GM19452 (cell line): ENCODE measurements around the gene NLE1.
"Not testable (repeated sequence)": the region's sequence is repeated elsewhere in the genome, so short reads cannot be mapped to it uniquely, and the experiment has no call there.

Source experiments
- ATAC-seq: cut with Tn5 transposase; IDR thresholded peaks from one replicate; pipeline ENCODE4 v1.9.1; 2021; ENCODE audit not compliant: unreplicated experiment

NLE1 gene

DNA sequence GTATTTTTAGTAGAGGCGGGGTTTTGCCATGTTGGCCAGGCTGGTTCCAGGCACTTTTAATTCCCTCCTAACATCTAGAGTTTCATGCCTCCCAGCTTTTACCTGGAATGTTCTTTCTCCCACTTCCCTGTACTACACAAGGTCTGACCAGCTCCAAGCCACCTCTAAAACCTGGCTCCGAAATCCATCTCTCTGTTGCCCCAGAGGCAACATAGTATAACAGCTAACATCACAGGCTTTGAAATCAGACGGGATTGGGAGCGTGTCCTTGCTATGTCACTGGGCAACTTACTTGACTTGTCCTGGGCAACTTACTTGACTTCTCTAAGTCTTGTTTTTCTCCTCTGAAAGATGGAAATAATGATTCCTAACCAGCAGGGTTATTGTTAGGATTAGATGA lies 20.7 kb upstream of the NLE1 start:
- ATAC-seq: no peak

DNA sequence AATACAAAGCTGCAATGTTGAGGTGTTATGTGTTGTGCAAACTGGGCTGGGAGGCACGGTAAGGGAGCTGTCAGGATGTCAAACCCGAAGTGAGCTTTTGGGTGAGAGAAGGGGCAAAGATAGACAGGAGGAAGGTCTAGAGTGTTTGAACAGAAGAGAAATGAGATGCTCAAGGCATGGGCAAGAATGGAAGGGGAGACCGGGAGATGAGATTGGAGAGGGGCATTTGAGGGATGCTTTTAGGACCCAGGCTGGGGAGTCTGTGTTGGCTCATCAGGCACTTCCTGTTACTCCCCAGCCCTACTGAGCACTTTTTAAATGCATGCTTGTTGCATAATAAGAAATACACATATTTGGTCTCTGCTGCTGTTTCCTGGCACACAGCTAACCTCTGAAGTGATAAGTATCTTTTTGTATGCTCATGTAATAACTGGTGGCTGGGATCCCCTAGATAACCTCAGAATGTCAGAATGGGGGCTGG lies 19.2 kb upstream of the NLE1 start:
- ATAC-seq: no peak

DNA sequence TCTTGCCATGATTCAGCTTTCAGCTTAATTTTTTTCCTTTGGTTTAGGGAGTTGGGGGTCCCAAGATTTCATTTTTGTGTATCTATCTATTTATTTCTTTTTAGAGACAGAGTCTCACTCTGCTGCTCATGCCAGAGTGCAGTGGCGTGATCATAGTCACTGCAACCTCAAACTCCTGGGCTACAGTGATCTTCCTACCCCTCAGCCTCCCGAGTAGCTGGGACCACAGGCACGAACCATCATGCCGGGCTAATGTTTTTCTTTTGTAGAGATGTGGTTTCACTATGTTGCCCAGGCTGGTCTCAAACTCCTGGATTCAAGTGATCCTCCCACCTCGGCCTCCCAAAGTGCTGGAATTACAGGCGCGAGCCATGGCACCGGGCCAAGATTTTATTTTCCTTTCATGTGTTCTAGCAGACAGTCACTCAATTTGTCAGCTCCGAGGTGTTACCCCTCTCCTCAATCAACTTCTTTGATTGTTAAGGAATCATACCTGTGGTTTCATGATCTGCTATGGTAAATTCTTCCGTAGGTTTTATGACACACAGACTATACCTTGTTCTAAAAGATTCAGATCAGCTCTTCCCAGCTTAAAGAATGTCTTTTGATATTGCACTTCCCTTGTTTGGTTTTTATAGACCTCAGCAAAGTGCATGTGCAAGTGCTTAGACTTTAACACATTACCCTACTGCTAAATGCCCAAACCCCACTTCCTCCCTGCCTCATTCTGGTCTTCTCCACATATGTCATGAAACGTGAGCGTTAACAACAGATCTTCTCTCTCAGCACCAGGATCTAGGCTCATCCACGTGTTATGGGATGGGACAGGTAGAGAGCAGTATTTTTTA lies 18.5 kb upstream of the NLE1 start:
- no peak for ATAC-seq

DNA sequence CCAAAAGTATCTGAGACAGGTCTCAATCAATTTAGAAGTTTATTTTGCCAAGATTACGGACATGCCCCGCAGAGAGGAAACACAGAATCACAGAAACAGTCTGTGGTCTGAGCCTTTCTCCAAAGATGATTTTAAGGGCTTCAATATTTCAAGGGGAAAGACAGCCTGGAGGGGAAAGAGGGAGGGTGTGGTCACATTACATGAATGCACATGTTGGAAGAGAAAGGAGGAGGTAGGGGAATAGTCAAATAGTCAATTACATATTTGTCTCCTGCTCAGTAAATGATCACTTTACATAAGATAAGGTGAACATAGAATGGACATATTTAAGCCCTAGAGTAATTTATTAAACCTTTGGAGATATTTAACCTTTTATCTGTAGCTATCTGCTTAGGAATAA lies 17.8 kb upstream of the NLE1 start:
- no peak for ATAC-seq

DNA sequence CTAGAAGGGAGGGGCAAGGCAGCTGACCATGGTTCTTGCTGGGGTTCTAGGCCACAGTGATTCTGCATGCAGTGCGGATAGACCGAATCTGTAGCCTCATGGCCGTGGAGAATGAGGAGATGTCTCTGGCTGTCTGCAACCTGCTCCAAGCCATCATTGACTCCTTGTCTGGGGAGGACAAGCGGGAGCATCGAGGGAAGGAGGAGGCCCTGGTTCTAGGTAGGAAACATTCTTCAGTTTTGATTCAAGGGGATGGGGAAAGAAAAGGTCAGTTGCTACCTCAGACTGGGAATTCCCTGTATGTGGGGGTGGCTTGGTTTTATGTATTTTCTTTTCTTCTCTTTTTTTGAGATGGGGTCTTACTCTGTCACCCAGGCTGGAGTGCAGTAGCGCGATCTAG lies 13.1 kb upstream of the NLE1 start:
- ATAC-seq: no peak

DNA sequence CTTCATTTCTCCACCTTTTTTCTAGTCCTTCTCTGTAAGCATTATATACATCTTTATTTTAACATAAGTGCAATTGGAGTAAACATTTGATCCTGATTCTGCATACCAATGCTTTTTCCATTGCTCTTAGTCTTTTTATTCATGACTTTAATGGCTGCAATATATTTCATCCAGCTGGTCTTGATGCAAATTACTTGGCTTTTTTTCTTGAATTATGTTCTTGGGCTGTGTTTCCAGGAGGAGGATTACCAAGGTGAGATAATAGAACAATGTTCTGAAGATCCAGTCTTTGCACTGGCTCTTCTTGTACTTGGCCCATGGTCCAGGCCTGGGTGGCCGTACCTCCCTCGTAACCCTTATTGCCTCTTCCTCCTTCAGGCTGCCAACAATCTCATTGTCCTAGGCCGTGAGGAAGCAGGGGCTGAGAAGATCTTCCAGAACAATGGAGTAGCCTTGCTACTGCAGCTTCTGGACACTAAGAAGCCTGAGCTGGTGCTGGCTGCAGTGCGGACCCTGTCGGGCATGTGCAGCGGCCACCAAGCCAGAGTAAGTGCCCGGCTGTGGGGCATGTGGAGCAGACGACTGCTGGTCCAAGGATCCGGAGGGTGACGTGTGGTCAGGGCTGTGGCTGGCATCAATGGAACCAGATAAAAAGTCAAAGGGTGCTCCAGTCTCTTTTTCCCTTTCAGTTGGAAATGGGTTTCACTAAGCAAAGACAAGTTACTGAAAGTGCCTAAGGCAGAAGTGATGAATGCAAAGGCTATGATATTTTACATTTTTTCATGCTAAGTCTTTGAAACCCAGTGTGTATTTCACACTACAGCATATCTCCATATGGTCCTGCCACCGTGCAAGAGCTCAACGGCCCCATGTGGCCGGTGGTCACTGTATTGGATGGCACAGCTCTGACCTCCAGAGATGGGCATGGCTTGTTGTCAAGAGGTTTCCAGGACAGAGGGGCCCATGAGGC lies 12.4 kb upstream of the NLE1 start:
- no peak for ATAC-seq

DNA sequence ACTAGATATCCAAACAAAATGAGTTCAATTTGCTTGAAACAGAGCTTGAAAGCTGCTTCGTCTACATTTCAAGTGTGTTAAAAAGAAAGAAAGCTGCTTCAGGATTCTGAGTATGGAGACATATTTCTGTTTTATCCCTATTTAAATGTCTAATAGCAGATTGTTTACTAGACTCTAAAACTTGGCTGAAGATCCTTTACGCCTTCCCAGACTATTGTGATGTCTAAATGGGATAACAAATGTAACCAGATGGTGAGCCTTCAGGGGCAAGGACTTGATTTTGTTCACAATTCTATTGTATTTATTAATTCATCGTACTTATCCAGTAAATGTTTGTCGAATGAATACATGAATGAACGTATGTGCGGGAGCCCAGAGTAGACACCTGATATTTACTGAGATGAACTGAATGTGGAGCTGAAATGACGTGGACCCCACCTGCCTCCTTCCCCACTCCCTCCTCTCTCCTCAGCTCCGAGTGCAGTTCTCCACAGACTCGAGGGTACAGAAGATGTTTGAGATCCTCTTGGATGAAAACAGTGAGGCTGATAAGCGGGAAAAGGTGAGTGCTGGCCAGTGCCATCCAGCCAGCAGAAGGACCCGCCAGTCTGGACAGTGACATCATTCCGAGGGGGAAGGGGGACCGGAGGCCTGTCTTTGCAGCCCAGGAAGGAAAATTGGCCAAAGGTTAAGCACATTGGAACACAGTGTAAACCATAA lies 10.5 kb upstream of the NLE1 start:
- no peak for ATAC-seq

DNA sequence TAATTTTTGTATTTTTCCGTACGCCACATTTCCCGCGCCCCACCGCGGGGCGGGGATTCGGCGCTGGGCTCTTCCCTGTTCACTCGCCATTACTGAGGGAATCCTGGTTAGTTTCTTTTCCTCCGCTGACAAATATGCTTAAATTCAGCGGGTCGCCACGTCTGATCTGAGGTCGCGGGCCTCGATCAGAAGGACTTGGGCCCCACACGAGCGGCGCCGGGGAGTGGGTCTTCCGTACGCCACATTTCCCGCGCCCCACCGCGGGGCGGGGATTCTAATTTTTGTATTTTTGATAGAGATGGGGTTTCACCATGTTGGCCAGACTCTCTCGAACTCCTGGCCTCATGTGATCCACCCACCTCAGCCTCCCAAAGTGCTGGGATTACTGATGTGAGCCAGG lies 9.0 kb upstream of the NLE1 start:
- not testable (repeated sequence) for ATAC-seq

DNA sequence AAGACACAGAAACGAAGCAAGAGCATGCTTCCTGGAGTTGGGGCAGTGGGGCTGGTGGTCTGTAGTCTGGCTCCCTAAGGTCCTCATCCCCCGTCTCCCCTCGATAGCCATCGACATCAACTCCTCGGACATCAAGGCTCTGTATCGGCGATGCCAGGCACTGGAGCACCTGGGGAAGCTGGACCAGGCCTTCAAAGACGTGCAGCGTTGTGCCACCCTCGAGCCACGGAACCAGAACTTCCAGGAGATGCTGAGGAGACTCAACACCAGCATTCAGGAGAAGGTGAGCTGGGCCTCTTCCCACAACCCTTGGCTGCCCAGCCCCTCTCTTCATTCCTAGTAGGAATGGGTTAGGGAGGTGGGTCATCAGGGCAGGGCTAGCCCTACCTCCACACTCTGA lies 7.8 kb upstream of the NLE1 start:
- ATAC-seq: no peak

DNA sequence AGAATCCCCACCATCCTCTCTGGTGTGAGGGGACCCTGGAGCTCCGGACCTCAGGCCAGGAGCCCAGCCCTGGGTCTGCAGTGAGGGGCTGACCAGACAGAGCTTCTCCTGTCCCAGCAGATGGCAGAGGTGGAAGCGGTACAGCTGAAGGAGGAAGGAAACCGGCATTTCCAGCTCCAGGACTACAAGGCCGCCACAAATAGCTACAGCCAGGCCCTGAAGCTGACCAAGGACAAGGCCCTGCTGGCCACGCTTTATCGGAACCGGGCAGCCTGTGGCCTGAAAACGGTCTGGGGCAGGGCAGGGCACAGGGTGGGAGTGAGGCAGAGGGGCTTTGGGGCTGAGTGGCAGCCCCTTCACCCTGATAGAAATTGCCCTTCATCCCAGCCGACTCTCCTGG lies 6.0 kb upstream of the NLE1 start:
- no peak for ATAC-seq

DNA sequence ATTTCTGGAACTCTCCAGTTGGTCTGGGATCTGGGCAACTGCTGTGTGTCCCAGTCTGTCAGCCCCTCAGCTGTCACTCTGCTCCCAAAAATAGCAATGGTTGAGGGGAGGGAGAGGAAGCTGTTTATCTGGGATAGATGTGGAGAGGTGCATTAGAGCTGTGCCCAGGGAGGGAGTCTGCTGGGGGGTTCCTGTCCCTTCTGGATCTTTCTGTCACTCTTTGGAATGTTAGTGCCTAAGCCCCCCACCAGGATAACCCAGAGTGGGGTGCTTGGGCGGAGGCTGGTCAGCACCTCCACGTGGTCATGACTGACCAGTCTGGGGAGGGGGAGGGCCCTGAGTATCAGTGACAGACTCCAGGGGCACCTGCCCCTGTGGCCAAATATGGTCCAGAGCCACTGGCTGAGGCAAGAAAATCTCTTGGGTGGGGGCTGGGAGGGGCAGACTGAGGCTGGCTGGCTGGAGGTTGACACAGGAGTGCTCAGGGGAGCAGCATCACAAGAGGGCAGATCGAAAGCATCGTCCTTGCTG lies 5.3 kb upstream of the NLE1 start, which contains the start of gene UNC45B:
UNC45B (plus strand) TSS at position 443 of the 531 bp plus-strand sequence. CDS start 447 bp downstream, outside the sequence.
- no peak for ATAC-seq

DNA sequence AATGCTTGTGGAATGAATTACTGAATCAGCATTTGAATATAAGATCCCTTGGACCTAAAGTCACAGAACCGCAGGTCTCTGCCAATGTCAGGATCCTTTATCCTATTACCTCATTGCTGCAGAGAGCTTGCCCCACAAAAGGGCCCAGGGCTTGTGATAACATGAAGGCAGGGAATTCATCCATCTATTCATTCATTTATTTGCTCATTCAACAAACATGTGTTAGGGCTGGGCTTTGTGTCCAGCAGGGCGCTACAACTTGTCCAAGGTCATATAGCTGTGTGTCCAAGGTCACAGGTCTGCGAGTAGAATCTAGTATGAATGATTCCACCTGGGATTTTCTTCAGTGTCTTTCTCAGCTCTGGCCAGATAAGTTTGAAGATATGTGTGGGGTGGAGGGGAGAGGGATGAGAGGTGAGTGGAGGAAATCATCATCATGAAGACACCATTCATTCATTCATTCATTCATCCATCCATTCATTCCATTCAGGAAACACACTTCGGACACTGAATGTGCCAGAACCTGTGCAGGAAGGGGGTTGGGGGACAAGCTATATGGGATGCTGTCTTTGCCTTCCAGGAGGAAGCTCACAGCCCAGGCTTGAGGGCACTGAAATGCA lies 4.2 kb upstream of the NLE1 start:
- ATAC-seq: no peak

DNA sequence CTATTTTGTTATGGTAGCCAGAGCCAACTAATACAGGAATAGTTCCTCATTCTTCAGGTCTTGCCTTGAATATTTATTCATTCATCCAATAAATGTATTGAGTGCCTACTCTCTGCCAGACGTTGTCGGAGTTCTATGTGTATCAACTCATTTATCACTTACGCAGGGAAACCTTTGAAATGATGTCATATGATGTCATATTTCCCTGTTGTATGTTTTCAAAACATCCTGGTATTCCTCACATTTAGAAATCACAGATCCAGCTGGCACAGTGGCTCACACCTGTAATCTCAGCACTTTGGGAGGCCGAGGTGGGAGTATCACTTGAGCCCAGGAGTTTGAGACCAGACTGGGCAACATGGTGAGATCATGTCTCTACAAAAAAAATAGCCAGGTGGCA lies 2.7 kb upstream of the NLE1 start:
- no peak for ATAC-seq

DNA sequence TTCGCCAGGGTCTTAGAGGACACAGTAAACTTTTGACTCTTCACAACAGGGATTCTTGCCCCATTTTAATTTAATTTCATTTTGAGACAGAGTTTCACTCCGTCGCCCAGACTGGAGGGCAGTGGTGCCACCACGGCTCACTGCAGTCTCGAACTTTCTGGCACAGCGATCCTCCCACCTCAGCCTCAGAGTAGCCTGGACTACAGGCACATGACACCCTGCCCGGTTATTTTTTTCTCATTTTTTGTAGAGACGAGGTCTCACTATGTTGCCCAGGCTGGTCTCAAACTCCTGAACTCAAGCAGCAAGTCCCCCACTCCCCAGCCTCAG lies 329 bp upstream of the NLE1 start:
- no peak for ATAC-seq

DNA sequence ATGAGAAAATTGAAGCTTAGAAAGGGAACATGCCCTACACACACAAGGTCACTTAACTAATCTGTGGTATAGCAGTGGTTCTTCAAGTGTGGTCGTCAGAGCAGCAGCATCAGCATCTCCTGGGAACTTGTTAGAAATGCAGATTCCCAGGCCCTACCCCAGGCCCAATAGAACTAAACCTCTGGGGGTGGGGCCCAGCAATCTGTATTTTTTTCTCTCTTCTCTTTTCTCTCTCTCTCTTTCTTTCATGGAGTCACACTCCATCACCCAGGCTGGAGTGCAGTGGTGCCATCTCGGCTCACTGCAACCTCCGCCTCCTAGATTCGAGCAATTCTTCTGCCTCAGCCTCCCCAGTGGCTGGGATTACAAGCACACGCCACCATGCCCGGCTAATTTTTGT lies 3.9 kb downstream of the NLE1 start:
- no peak for ATAC-seq

DNA sequence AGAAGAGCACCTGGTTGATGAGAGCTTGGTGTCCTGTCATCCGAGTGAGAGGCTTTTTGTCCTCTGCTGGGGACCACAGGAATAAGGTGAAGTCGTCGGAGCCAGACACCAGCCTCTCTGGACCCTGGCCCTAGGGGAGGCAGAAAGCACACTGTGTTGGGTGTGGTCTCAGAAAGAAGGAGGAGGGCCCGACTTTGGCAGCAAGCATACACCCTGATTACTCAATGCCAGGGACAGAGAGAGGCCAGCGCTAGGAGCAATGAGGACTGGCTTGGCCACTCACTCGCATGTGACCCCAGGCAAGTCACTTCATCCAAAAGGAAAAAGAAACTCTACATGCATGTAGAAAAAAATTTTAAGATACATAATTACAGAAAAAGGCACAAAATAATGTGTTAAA lies 6.8 kb downstream of the NLE1 start:
- ATAC-seq: no peak

DNA sequence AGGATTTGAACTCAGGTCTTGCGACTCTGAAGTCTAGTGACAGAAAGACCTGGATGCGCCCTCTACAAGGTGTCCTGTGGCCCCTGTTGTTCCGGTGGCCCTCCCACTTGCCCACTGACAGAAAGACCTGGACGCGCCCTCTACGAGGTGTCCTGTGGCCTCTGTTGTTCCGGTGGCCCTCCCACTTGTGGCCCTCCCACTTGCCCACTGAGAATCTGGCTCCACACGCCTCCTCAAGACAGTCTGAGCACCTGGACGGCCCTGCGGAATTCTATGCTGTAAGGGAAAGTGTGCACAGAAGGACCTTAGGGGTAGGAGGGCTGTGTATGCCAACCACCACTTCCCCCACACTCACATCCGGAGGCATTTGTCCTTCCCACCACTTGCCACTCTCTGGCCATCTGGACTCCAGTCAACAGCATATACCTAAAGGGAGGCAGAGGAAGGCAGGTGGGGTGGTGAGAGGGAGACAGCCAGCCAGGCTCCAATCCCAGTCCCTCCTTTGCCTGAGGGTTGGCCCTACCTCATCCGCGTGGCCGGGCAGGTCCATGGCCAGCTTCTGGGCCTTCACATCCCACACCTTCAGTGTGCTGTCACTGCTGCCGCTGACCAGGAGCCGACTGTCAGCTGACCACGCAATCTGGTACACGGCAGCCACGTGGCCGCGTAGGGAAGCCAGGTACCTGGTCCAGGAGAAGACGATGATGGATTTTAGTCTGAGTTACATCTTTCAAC lies 9.1 kb downstream of the NLE1 start:
- no peak for ATAC-seq

DNA sequence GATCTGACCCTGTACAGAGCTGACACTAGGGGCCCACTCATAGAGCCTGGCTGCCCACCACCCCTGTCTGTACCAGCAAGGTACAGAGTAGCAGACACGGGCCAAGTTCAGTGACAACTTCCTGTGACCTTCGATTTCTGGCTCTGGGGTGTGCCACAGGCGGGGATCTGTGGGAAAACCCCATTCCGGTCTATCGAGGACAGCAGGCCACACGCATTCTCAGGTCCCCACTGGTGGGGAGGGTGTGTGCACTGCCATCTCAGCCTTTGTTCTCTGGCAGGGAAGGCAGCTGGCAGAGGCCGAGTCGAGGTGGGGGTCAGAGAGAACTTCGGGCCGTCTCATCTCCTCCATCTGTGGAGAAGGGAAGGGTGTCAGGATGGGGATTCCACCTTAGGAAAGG lies 10.0 kb downstream of the NLE1 start:
- no peak for ATAC-seq

DNA sequence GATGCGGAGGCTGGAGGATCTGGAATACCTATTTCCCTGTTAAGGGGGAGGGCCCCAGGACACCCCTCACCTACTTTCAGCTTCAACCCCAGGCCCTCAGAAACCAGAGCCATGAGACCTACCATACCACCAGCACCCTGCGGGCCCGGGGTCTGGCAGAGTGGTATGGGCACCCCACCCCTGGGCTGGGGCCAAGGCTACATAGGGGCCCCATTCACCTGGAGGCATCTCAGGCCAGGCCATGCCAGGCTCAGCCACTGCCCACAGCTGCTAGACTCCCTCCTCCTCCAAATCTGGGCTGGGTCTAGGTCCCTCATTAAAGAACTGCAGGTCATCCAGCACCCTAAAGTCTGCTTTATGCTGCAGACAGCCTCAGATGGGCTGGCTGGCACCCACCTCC lies 11.7 kb downstream of the NLE1 start:
- ATAC-seq: no peak

DNA sequence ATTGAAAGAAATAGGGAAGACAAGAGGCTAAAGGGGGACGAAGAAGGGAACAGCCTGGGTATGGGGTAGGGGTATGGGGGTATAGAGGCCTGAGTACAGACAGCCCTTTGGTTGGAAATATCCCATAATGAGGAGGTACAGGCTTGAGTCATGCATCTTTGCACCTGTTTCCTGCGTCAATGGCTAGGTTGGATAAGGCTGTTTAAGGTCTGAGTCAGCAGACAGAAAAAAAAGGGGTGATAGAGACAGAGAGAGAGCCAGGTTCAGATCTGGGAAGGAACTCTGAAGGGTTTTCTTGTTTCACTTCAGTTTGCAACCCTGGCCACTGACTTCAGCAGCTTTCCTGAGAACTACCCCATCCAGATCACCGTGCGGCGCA lies 12.1 kb downstream of the NLE1 start:
- no peak for ATAC-seq
